GM12878 (cell line): Measurements from ENCODE around the gene GIGYF2. TPM values are rescaled to one million over a fixed set of nuclear protein-coding genes. Genes with fewer than 3 reads are reported as not detected.
"Not testable (repeated sequence)": the region's sequence is repeated elsewhere in the genome, so short reads cannot be mapped to it uniquely, and the experiment has no call there.

Source experiments
- ATAC-seq: fragments of 200-7000 bp; cut with Tn5 transposase; 3 replicates; pipeline ENCODE4 v1.9.1; 2020; ENCODE audit warnings: mild to moderate bottlenecking, moderate library complexity
- BruUV-seq: library from RNA; stranded (reverse); fragments of 400-500 nt; replicated peaks from 2 replicates; lab custom pipeline; 2021; lab: Mats Ljungman, UMichigan
- CTCF ChIA-PET: fragments of 300-600 bp; sonication (Branson Sonifier 250); formaldehyde crosslinking; extraction: SDS; loops from one replicate; lab custom pipeline; 2021; ENCODE audit warnings: inconsistent platforms; lab: Yijun Ruan, JAX
- POLR2A ChIA-PET: fragments of 350-600 bp; formaldehyde crosslinking; extraction: SDS; loops from one replicate; lab custom pipeline; 2021; ENCODE audit warnings: inconsistent platforms; lab: Charles Lee
- RAD21 ChIA-PET: fragments of 300-600 bp; sonication (Branson Sonifier 250); formaldehyde crosslinking; loops from one replicate; lab custom pipeline; 2023; ENCODE audit warnings: antibody characterized with exemption; ENCODE audit not compliant: unreplicated experiment; lab: Charles Lee
- SMC1A ChIA-PET: fragments of 300-600 bp; sonication (Branson Sonifier 250); formaldehyde crosslinking; loops from one replicate; lab custom pipeline; 2023; ENCODE audit not compliant: unreplicated experiment, uncharacterized antibody; lab: Charles Lee
- DNase-seq: peaks from one replicate; pipeline ENCODE4 v3.0.0-alpha.2; 2011; ENCODE audit warnings: low read depth, low spot score
- FAIRE-seq: peaks from 3 replicates; lab custom pipeline; 2011; peaks lifted over from hg19 to GRCh38; lab: Jason Lieb, UNC
- H2AFZ ChIP-seq: 2 replicates; pipeline ENCODE4 v1.6.0; 2011; ENCODE audit warnings: low read depth, low read length, control low read depth; ENCODE audit not compliant: control insufficient read depth
- H3K27ac ChIP-seq: 2 replicates; pipeline ENCODE4 v1.5.1; 2011; ENCODE audit warnings: control low read depth; ENCODE audit not compliant: control insufficient read depth, insufficient read depth
- H3K27me3 ChIP-seq, 2 experiments: replicated peaks in 1 of 2; 2 replicates each; pipeline versions ENCODE4 v1.6.0 to v1.6.1; 2011; ENCODE audit warnings: low read length in 1 of 2; ENCODE audit not compliant: control insufficient read depth in 2 of 2, insufficient read depth in 2 of 2
- H3K36me3 ChIP-seq, 2 experiments: 2 replicates each; pipeline ENCODE4 v1.5.1; 2011; ENCODE audit warnings: low read length in 1 of 2; ENCODE audit not compliant: control insufficient read depth in 2 of 2, insufficient read depth in 2 of 2
- H3K4me1 ChIP-seq: 2 replicates; pipeline ENCODE4 v1.6.1; 2011; ENCODE audit warnings: mild to moderate bottlenecking, low read length, moderate library complexity, mixed read lengths; ENCODE audit not compliant: control insufficient read depth, insufficient read depth
- H3K4me2 ChIP-seq: 2 replicates; pipeline ENCODE4 v1.6.0; 2011; ENCODE audit warnings: control low read depth; ENCODE audit not compliant: control insufficient read depth, insufficient read depth
- H3K4me3 ChIP-seq: fragments of 200-600 bp; sonication (generic); 2 replicates; pipeline ENCODE4 v1.5.1; 2016
- H3K79me2 ChIP-seq: 2 replicates; pipeline ENCODE4 v1.6.0; 2011; ENCODE audit warnings: low read length; ENCODE audit not compliant: control insufficient read depth, insufficient read depth
- H3K9ac ChIP-seq: 2 replicates; pipeline ENCODE4 v1.8.0; 2011; ENCODE audit warnings: low read length, control low read depth, mixed read lengths; ENCODE audit not compliant: control insufficient read depth, insufficient read depth
- H3K9me3 ChIP-seq: replicated peaks from 3 replicates; pipeline ENCODE4 v1.5.1; 2011; ENCODE audit warnings: mild to moderate bottlenecking, low read length; ENCODE audit not compliant: control insufficient read depth, insufficient read depth
- H4K20me1 ChIP-seq: 2 replicates; pipeline ENCODE4 v1.6.0; 2011; ENCODE audit not compliant: control insufficient read depth, insufficient read depth
- ATF2 ChIP-seq: IDR thresholded peaks from 2 replicates; pipeline ENCODE4 v1.6.1; 2012; ENCODE audit warnings: low read length, inconsistent platforms
- BRCA1 ChIP-seq: IDR thresholded peaks from 2 replicates; pipeline ENCODE4 v1.6.1; 2011; ENCODE audit warnings: low read depth, low read length, improper control_type of control experiment
- ESRRA ChIP-seq: IDR thresholded peaks from 2 replicates; pipeline ENCODE4 v1.6.1; 2012; ENCODE audit warnings: mild to moderate bottlenecking, low read length, improper control_type of control experiment
- NFYA ChIP-seq: IDR thresholded peaks from 2 replicates; pipeline ENCODE4 v1.6.1; 2011; ENCODE audit warnings: low read depth, mild to moderate bottlenecking, low read length, improper control_type of control experiment, borderline replicate concordance
- NRF1 ChIP-seq: conservative IDR thresholded peaks from 2 replicates; pipeline ENCODE4 v1.6.1; 2011; ENCODE audit warnings: mild to moderate bottlenecking, low read depth, low read length, improper control_type of control experiment
- PAX8 ChIP-seq: fragments of 450-650 bp; IDR thresholded peaks from 2 replicates; pipeline ENCODE4 v1.6.1; 2017; ENCODE audit warnings: mild to moderate bottlenecking, moderate library complexity
- RAD21 ChIP-seq: IDR thresholded peaks from 2 replicates; pipeline ENCODE4 v1.6.1; 2011; ENCODE audit warnings: mild to moderate bottlenecking, low read depth, low read length, moderate library complexity; ENCODE audit not compliant: insufficient read depth
- RBBP5 ChIP-seq: fragments of 200-600 bp; sonication (generic); conservative IDR thresholded peaks from 2 replicates; pipeline ENCODE4 v1.6.1; 2016
- ZBTB33 ChIP-seq: fragments of 450-650 bp; IDR thresholded peaks from 2 replicates; pipeline ENCODE4 v1.6.1; 2017; ENCODE audit warnings: mild to moderate bottlenecking
- ZBTB4 ChIP-seq: fragments of 450-650 bp; formaldehyde crosslinking; IDR thresholded peaks from 2 replicates; pipeline ENCODE4 v1.4.0; 2022; ENCODE audit warnings: mild to moderate bottlenecking, moderate library complexity
- ZNF384 ChIP-seq: IDR thresholded peaks from 2 replicates; pipeline ENCODE4 v1.6.1; 2012; ENCODE audit warnings: low read depth, mild to moderate bottlenecking, low read length, improper control_type of control experiment, borderline replicate concordance
- in situ Hi-C: fragments of 300-500 bp; cut with MboI; formaldehyde crosslinking; loops from 9 replicates; pipeline ENCODE4 v1.14.3; 2018; ENCODE audit warnings: mixed read lengths
- intact Hi-C: fragments of 100-400 bp; cut with micrococcal nuclease; formaldehyde crosslinking; loops from one replicate; pipeline ENCODE4 v1.14.2; 2022; ENCODE audit not compliant: unreplicated experiment
- polyA plus RNA-seq, 11 experiments: library from polyadenylated mRNA; depleted of rRNA in 4 of 11; unstranded in 6 of 11; stranded (reverse) in 5 of 11; fragments of >200 nt; fragmentation: Nextera tagmentation in 4 of 11; fragmentation: Illumina TruSeq in 1 of 11; extraction: Ambion mirVana in 4 of 11; extraction: Trizol in 1 of 11; gene quantifications; 1 replicate in 1 of 11; 2 replicates in 10 of 11; pipeline versions ENCODE4 v1.2.1 to v1.2.3, GENCODE V29; 2011 to 2016; ENCODE audit warnings: inconsistent platforms in 2 of 11, missing spikeins in 2 of 11, low read depth in 1 of 11
- total RNA-seq, 4 experiments: library from RNA; depleted of rRNA in 3 of 4; stranded (reverse); fragments of >200 nt in 3 of 4; fragmentation: Illumina TruSeq in 1 of 4; extraction: Trizol in 1 of 4; gene quantifications; 2 replicates each; pipeline versions ENCODE4 v1.2.1 to v1.2.3, GENCODE V29; 2013 to 2021

GIGYF2 gene
- total and polyA plus RNA-seq, 10 of the 15 experiments (the other 5 are each of a cell fraction or from before 2014, with no cell fraction given), result 12.2 to 47.2 (median 39.0) TPM

- TF ChIP-seq ATF2, result no peak
- TF ChIP-seq ZBTB33, result no peak
- TF ChIP-seq PAX8, result no peak
- TF ChIP-seq NFYA, result no peak
- no peak for TF ChIP-seq RAD21
- no peak for TF ChIP-seq RBBP5
- no peak for TF ChIP-seq BRCA1
- no peak for TF ChIP-seq NRF1
- no peak for TF ChIP-seq ESRRA
- TF ChIP-seq ZBTB4, result no peak
- TF ChIP-seq ZNF384, result no peak
Measured at GRCh38 chr2:232714969-232715368, 17.8 kb downstream of the GIGYF2 start (continued).

- POLR2A ChIA-PET, result interaction anchor here (0.7 kb wide), 1 partner anchor 989 kb away, joined by 3 read pairs; no protein-coding TSS in a partner anchor
- H2AFZ ChIP-seq, BruUV-seq, ATAC-seq, H3K4me2 ChIP-seq, H3K27ac ChIP-seq, H3K9me3 ChIP-seq, DNase-seq, H3K27me3 ChIP-seq, H3K4me1 ChIP-seq, FAIRE-seq, H3K4me3 ChIP-seq, H4K20me1 ChIP-seq, in situ Hi-C loops, intact Hi-C loops, RAD21 ChIA-PET, H3K9ac ChIP-seq: not testable (repeated sequence)
- SMC1A ChIA-PET, result interaction anchor here (1.1 kb wide), 1 partner anchor 20 kb away, joined by 5 read pairs; no protein-coding TSS in a partner anchor
- CTCF ChIA-PET, result interaction anchor here (1.0 kb wide), 1 partner anchor 22 kb away, joined by 3 read pairs; no protein-coding TSS in a partner anchor
- Histone ChIP-seq H3K79me2 (peaks cover 28% of the 10 kb centered on the region), H3K36me3 (peaks cover 4 to 13% of the 10 kb centered on the region in 2 experiments)
Measured at GRCh38 chr2:232720056-232720455, 22.9 kb downstream of the GIGYF2 start.
